HS-5 (cell line): ENCODE data around the gene SLC44A5.
"Not testable (repeated sequence)": the region's sequence is repeated elsewhere in the genome, so short reads cannot be mapped to it uniquely, and the experiment has no call there.

Experiments
- DNase-seq: peaks from one replicate; pipeline ENCODE4 v3.0.0-alpha.2; 2012; ENCODE audit warnings: low read depth

The SLC44A5 gene

DNA sequence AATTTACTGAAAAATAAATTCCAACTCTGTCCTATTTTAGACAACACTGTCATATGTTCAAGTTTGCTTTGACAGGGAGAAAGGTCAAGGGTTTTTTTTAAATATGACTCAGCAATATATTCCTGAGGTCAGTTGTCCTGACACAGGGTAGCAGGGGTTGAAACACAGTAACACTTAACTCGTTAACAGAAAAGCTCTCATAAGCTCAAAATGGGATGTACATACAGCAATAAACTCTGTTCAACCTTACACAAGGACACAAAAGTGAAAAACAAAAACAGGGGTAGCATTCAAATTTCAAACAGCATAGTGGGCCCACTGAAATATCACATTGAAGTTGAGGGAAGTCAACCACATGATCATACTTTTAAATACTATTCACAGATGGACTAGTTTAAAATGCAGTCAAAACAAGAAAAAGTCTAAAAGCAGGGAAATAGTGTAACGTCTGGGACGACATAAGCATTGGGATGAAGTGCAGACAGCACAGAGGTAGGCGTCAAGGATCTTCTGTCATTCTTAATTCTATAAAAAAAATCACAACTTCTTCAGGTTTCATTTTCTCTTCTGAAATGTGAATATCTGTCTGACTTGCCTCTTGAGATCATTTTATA is 89.9 kb downstream of the SLC44A5 start:
- no peak for DNase-seq

DNA sequence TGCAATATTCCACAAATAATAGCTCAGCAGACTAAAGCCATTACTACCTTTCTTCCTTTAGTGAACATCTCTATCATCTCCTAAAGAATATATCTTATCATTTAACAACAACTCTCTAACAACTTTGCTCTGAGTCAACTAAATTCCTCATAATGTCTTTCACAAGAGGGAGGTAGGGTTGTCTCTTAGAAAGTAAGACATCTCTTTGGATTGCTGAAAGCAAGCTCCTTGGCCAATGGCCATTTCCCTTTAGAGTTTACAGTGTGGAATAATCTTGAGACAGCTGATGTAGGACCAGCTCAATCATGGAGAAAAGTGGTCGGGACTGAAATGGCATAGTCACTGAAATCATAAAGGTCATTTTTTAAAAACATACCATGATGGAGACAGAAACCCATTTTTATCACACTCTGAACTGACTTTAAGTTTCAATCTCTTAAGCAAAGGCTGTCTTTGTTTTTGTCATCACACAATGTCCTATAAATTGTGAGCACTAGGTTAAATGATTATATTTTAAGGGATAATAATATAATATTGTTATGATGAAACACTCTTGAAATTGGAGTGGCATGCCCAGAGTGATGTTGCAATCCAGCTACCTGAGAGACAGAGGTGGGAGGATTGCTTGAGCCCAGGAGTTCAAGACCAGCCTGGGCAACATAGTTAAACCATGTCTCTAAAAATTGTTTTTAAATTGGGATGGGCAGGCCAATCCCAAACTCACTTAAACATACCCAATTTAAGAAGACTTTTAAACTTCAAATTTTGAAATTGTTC is 91.1 kb downstream of the SLC44A5 start:
- DNase-seq: no peak

DNA sequence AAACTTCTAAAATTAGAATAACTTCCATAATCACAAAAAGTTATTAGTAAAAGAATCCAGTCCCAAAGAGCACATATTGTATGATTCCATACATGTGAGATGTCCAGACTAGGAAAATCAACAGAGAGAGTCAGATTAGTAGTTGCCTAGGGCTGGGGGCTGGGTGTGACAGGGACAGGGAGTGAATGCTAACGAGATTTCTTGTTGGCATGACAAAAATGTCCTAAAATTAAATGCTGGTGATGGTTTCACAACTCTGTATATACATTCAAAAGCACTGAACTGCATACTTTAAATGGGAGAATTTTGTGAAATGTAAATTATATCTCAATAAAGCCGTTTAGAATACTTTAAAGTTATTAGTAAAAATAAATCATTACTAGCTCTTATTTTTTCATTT is 92.2 kb downstream of the SLC44A5 start:
- no peak for DNase-seq

DNA sequence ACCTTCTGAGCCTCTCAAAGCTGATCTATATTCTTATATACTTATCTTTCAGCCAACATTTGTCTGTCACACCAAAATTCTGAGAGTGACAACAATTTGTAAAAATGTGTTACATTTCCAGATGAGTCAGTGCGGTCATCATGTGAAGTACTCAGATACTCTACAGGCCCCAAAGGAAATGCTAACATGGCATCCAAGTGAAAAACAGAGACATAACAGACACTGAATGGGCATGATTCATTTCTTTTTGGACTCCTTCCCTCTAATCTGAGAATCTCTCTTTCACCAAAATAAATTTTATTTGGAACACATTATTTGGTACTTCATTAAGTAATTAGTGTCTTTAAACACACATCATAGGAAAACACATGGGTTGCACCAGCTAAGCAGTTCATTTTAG is 96.6 kb downstream of the SLC44A5 start:
- peak; percentile 4 for DNase-seq

DNA sequence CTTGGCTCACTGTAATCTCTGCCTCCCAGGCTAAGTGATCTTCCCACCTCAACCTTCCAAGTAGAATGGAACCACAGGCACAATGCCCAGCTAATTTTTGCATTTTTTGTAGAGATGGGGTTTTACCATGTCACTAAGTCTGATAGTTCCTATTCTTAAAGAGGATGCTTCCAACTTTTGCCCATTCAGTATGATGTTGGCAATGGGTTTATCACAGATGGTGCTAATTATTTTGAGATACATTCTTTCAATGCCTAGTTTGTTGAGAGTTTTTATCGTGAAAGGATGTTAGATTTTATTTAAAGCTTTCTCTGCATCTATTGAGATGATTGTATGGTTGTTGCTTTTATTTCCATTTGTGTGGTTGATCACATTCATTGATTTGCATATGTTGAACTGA is 103.9 kb downstream of the SLC44A5 start:
- DNase-seq: no peak

DNA sequence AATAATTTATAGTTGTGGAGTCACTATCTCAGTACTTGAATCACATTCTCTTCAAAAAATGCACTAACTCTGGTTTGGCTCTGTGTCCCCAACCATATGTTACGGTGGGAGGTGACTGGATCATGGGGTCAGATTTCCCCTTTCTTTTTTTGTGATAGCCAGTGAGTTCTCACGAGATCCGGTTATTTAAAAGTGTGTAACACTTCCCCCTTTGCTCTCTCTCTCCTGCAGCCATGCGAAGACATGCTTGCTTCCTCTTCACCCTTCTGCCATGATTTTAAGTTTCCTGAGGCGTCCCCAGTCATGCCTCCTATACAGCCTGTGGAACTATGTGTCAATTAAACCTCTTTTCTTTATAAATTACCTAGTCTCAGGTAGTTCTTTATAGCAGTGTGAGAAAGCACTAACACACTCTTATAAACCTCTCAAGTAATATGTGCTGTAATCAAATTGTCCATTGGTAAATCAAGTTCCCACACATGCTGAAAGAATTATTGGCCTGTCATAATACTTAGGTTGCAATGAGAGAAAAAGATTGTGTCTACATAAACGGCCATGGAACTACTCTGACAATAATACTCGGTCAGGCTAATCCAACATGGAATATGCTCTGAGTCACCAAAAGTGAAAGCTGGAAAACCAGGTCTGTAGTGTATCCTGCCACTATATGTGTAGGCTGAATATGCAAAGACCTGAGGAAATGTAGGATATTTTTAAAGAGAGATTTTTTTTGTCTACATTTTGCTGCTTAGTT is 107.5 kb downstream of the SLC44A5 start:
- DNase-seq: no peak

DNA sequence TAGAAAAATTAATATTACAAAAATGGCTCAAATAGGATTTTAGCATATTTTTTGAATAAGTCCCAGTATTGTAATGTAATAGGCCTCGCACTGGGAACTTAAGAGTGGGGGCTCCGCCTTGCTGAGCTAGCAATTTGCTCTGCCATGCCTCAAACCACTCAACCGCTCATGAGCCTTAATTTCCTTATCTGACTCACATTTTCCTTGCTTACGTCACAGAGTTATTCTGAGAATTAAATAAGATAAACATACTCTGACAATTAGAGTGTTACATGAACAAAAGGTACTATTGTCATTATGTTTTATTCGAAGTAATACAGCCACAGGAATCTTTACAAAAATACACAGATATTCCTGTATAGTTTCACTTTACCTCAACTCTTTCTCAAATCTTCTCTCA is 108.1 kb downstream of the SLC44A5 start:
- DNase-seq: no peak

DNA sequence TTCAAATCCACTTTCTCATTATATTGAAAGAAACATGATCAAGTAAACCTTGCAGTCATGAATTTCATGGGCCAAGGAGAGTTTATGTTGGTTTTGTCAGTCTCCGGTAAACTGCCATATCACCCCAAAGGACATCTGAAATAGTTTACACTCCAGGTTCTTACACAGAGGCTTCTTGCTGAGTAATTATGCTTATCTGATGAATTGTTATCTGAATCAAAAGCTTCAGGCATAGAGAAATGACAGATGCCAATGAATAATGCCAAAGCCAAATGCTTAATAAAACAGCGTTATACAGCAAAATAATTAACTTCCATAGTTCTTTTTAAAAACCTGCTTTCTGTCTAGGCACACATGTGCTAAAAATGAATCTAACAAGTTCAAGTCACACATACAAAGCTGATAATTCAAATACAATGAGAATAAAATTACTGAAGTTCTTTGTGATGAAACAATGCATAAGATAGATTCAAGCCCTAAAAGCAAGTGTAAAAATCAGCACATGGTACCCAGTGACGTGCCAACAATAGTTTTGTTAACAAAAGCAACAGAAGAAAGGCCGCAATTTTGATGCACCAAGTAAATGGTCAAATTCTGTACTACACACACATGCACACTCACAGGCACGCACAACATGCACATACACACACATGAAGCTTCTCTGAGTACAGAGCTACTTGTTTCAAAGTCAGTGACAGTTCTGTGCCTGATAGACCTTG is 109.2 kb downstream of the SLC44A5 start:
- DNase-seq: no peak

DNA sequence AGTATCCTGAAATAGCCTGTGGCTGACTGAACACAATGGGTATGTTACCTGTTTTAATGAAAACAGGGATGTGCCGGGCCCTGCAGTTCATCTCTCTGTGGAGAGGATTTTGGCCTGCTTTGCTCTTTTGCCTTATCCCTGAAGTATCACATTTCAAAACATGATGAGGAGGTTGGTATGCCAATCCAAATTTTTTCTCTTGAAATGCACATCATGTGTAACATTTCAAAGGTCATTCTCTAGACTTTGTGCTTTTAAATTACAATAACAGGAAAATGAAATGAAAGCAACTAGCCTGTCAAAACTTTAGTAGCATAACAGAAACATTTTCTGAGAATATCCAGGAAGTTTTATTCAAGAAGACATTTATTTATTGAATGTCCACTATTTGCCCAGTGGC is 118.9 kb downstream of the SLC44A5 start:
- DNase-seq: no peak

DNA sequence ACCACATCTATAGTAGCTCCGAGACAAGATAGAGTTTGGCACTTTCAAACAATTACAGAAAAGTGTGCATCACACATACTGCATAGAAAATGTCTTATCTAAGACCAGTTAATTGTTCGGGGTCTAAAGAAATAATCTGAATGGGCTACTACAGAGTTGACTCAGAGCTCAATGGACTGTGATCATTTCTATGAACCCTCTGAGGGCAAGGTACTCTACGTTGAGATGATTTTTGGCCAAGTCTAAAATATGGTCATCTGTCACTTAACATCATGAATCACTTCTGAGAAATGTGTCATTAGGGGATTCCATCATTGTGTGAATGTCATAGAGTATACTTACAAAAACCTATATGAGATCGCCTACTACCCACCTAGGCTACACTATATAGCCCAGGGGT is 123.5 kb downstream of the SLC44A5 start:
- no peak for DNase-seq

DNA sequence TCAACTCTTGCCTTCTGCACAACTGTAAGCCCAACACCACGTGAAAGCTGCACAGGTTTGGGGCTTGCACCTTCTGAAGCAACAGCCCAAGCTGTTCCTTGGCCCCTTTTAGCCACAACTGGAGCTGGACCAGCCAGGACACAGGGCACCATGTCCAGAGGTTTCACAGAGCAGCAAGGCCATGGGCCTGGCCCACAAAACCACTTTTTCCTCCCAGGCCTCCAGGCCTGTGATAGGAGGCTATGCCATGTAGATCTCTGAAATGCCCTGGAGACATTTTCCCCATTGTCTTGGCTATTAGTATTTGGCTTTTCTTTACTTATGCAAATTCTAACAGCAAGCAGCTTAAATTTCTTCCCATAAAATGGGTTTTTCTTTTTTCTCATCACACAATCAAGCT is 126.1 kb downstream of the SLC44A5 start:
- DNase-seq: no peak

DNA sequence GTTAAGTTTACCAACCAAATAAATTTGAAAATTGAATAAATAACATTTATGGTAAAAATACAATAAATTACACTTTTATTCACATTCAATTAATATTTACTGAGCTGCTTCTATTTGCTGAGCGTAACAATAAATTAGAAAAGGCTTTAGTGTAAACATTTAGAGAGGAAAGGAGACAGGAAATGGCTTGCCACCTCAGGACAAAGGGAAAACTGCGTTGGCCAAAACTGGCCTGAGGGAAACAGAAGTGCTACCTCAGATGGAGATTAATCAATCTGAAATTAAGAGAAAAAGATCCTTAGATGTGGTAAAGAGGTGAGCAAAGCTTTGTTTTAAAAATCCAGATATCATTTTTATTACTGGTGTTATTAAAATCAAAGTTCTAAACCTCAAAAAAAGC is 128.0 kb downstream of the SLC44A5 start:
- no peak for DNase-seq

DNA sequence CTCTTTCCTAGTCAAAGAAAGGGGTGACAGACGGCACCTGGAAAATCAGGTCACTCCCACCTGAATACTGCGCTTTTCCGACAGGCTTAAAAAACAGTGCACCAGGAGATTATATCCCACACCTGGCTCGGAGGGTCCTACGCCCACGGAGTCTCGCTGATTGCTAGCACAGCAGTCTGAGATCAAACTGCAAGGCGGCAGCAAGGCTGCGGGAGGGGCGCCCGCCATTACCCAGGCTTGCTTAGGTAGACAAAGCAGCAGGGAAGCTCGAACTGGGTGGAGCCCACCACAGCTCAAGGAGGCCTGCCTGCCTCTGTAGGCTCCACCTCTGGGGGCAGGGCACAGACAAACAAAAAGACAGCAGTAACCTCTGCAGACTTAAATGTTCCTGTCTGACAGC is 134.4 kb downstream of the SLC44A5 start:
- DNase-seq: not testable (repeated sequence)

DNA sequence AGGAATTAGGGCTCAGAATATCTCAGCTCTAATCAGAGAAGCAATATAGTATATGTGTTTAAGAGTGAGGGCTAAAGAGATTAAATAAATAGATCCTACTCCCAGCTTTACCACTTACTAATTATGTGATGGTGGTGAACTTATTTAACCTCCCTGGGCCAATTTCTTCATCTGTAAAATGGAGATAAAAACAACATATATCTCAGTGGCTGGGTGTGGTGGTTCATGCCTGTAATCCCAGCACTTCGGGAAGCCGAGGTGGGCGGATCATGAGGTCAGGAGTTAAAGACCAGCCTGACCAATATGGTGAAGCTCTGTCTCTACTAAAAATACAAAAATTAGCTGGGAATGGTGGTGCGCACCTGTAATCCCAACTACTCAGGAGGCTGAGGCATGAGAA is 135.2 kb downstream of the SLC44A5 start:
- DNase-seq: no peak

DNA sequence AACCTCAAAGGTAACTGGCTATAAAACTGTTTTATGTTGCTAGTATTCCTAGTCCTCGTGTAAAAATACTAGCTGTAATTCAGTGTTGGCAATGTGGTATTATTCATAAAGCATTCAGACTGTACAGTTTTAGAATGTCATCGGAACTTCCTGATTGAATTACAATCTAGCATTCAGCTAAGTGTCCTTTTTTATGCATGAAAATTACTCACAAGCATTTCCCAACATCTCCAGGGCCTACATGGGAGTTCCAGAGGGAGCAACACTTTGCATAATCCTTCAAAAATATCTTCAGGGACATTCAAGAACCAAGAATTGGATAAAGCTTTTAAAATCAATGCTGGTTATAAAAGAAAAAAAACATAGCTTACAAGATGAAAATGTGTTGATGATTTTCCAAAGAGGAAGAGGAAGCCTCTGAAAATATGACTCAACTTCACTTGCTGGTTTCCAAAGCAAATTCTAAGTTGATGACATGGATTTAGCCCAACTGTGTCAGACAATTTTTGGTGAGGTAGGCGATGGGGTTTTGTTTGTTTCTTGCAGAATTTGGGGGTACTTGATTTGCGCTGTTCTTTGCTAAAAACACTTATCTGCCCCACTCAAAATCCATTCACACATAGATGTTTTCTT is 137.8 kb downstream of the SLC44A5 start:
- DNase-seq: peak; percentile 32

DNA sequence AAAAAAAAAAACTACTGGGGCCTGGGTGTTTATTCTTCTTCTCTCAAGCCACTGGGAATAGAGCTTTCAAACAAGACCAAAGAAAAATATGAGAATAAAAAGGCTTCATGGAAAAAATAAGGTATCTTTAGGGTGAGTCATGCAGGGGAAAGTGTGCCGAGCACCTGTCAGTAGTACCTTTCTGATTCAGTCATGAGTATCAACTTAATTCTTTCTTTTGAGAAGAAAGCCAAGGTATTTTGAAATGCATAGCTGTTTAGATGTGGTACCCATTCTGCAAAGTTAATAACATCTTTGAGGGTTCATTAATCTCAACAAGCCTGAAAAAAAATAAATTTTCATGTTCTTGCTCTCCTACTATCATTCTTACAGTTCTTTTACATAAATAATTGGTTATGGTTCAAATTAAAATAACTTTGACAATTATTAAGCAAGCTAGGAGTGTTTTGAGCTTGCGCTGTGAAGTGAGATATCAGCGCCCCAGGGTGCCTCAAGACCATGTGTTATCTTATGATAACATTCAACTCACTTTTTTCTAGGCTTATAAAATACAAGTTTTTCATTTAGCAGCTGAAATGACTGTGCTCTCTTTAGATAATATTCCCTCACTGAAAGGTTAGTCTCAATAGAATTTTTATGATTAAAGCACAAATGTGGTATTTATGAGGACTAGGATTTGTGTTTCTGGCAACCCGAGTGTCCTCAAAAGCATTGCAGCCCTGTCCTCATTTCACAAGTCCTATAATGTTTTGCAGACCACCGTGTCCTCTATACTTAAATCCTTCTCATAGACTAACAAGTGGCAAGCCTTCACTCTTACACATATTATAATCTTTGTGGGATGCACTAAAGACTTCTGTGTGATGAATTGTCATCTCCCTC is 138.6 kb downstream of the SLC44A5 start:
- no peak for DNase-seq

DNA sequence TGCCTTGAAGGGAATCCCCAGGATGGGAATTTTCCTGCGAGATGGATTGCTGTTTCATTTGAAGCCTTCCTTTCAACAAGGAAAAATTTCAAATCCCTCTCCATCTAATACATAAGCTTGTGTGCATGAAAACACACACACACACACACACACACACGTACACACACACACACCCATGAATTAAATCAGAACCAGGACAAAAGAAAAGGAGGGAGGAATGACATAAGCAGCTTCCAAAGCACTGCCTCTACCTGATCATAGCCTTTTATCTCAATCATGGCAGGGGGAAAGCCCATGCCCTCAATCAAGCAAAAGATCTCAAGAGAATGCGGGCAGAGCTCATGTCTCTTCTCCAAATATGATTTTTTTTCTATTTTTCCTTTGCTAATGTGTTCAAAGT is 139.7 kb downstream of the SLC44A5 start:
- DNase-seq: no peak

DNA sequence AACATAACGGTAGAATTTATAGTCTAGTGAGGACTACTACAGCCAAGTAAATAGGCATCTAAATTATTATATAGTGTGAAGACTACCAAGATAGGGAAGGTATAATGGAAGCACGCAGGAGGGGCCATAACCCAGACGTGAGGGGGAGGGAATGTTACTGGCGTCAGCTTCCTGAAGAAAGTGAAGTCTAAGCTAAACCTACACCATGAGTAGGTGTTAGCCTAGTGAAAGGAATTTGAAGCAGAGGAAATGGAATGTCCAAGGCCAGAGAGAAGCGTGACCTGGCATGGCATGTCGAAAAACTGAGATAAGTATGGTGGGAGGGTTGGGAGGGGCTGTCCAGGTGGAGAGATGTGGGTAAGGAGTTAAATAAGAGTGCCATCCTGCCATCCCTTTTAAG is 140.5 kb downstream of the SLC44A5 start:
- no peak for DNase-seq

DNA sequence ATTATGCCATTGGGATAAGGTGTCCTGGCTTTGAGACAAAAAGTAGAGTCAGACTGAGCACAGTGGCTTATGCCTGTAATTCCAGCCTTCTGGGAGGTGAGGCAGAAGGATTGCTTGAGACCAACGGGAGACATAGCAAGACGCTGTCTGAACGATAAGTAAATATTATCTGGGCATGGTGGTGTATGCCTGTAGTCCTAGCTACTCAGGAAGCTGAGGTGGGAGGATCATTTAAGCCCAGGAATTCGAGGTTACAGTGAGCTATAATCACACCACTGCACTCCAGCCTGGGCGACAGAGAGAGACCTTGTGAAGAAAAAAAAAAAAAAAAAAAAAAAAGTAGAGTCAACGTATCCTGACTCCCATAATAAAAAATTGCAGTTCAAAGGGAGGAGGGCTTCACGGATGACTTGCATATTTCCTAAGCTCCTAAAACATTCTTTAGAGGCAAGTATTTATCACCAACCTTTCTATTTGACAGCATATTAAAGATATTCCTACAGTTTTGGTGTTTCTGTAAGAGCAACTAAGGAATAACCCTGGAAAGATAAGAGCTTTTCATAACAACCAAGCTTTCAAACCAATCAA is 141.2 kb downstream of the SLC44A5 start:
- DNase-seq: no peak

DNA sequence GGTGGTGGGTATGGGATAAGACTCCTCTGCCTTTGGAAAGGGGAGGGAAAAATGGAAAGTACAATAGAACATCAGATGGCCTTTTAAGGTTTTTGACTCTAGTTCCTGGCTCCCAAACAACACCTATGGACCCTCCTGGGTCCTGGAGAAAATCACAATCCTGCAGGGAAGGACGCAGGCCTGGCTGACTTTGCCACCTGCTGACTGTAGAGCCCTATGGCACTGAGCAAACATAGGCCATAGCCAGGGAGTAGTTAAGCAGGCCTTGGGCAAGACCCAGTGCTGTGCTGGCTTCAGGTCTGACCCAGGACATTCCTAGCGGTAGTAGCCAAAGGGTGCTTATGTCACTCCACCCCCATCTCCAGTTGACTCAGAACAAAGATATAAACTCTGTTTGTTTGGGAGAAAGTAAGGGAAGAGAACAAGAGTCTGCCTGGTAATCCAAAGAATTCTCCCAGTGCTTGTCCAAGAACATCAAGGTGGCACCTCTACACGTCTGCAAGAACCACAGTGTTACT is 149.0 kb downstream of the SLC44A5 start:
- no peak for DNase-seq
